Osteoblast (primary cell): Measurements from ENCODE around the gene PMPCA. TPM values are rescaled to one million over a fixed set of nuclear protein-coding genes. Genes with fewer than 3 reads are reported as not detected.

ENCODE experiments used
- DNase-seq: peaks from one replicate; pipeline ENCODE4 v3.0.0; 2011; ENCODE audit warnings: low spot score, mixed read lengths; ENCODE audit not compliant: insufficient read length; ENCODE audit errors: missing footprints
- H2AFZ ChIP-seq: 2 replicates; pipeline ENCODE4 v1.6.0; 2011; ENCODE audit warnings: mild to moderate bottlenecking, low read length
- H3K27ac ChIP-seq: 2 replicates; pipeline ENCODE4 v1.5.1; 2011; ENCODE audit warnings: mild to moderate bottlenecking, low read depth, low read length, moderate library complexity
- H3K27me3 ChIP-seq: 2 replicates; pipeline ENCODE4 v1.6.0; 2012; ENCODE audit warnings: mild to moderate bottlenecking, control low read depth, inconsistent platforms, low read length, moderate library complexity; ENCODE audit not compliant: insufficient read depth
- H3K36me3 ChIP-seq: 2 replicates; pipeline ENCODE4 v1.5.1; 2011; ENCODE audit warnings: mild to moderate bottlenecking, low read length, control low read depth, moderate library complexity; ENCODE audit not compliant: insufficient read depth
- H3K4me1 ChIP-seq: 2 replicates; pipeline ENCODE4 v1.5.1; 2011; ENCODE audit warnings: mild to moderate bottlenecking, low read length, control low read depth, moderate library complexity; ENCODE audit not compliant: insufficient read depth
- H3K4me2 ChIP-seq: 2 replicates; pipeline ENCODE4 v1.6.0; 2011; ENCODE audit warnings: mild to moderate bottlenecking, low read length; ENCODE audit not compliant: insufficient read depth
- H3K4me3 ChIP-seq: fragments of 200-600 bp; sonication (generic); 3 replicates; pipeline ENCODE4 v1.5.1; 2012; ENCODE audit warnings: mild to moderate bottlenecking, low read length, inconsistent platforms; ENCODE audit not compliant: insufficient read depth
- H3K79me2 ChIP-seq: 2 replicates; pipeline ENCODE4 v1.6.0; 2012; ENCODE audit warnings: mild to moderate bottlenecking, low read length, control low read depth, inconsistent platforms; ENCODE audit not compliant: insufficient read depth
- H3K9me3 ChIP-seq: 2 replicates; pipeline ENCODE4 v1.5.1; 2011; ENCODE audit warnings: low read depth, low read length, control low read depth
- H4K20me1 ChIP-seq: 2 replicates; pipeline ENCODE4 v1.6.0; 2012; ENCODE audit warnings: mild to moderate bottlenecking, low read length, control low read depth; ENCODE audit not compliant: insufficient read depth
- total RNA-seq: library from RNA; depleted of rRNA; stranded (reverse); fragments of >200 nt; gene quantifications from 2 replicates; pipeline ENCODE4 v1.2.3, GENCODE V29; 2012
- TF ChIP-seq, protein P1 (sequence below): IDR thresholded peaks from 2 replicates; pipeline ENCODE4 v1.5.1; 2011; ENCODE audit warnings: mild to moderate bottlenecking, low read depth, low read length, moderate library complexity; ENCODE audit errors: extremely low read depth

PMPCA gene
- total RNA-seq, 1 donor: 39.1 TPM

DNA sequence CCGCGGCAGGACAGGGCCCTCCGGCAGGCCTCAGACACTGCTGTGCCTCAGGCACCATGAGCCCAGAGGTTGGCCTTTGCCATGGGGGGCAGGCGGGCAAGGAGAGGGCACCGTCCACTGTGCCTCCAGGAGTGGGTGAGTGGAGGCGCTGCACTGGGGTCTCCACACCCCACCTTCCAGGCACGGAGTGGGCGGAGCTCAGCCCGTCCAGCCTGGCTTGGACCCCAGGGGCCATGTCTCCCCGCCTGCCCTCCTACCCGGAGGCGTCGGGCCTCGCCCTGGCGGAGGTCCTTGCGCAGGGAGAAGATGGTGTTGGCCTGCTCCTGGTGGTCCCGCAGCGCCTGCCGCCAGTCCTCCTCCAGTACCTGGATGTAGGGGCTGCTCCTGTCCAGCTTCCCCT lies 40.4 kb upstream of the PMPCA start:
- Histone ChIP-seq H4K20me1 (no peaks in the 10 kb centered on the region), H3K27me3 (no peaks in the 10 kb centered on the region), H2AFZ (no peak overlapping the region), H3K79me2 (peaks cover 3% of the 10 kb centered on the region), H3K4me2 (no peak overlapping the region), H3K4me1 (peaks cover 14% of the 10 kb centered on the region), H3K36me3 (peaks cover 3% of the 10 kb centered on the region), H3K9me3 (no peaks in the 10 kb centered on the region), H3K27ac (no peak overlapping the region), H3K4me3 (no peak overlapping the region)
- no peak for DNase-seq
- TF ChIP-seq, protein P1, sequence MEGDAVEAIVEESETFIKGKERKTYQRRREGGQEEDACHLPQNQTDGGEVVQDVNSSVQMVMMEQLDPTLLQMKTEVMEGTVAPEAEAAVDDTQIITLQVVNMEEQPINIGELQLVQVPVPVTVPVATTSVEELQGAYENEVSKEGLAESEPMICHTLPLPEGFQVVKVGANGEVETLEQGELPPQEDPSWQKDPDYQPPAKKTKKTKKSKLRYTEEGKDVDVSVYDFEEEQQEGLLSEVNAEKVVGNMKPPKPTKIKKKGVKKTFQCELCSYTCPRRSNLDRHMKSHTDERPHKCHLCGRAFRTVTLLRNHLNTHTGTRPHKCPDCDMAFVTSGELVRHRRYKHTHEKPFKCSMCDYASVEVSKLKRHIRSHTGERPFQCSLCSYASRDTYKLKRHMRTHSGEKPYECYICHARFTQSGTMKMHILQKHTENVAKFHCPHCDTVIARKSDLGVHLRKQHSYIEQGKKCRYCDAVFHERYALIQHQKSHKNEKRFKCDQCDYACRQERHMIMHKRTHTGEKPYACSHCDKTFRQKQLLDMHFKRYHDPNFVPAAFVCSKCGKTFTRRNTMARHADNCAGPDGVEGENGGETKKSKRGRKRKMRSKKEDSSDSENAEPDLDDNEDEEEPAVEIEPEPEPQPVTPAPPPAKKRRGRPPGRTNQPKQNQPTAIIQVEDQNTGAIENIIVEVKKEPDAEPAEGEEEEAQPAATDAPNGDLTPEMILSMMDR: no peak

- peak; percentile 98 for DNase-seq
- Histone ChIP-seq H3K9me3 (no peaks in the 10 kb centered on the region), H3K27ac (no peak overlapping the region)
Measured at GRCh38 chr9:136370687-136371532, 39.5 kb upstream of the PMPCA start.

DNA sequence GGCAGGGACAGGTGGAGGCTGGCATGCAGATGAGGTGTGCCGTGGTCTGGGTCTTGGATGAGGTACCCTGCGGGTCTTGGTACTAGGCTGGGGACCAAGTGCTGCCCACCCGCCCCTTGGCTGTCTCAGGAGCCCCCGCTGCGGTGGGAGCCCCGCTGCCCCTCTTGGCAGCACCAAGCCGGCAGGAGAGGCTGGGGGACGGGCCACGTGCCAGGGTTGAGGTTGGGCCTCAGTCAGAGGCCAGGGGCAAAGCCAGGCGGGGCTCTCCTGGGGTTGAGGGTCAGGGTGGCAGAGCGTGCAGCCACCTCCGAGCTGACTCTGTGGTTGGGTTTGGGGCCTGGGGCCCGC lies 39.0 kb upstream of the PMPCA start:
- Histone ChIP-seq H3K4me2 (no peak overlapping the region), H2AFZ (no peak overlapping the region)
- TF ChIP-seq, protein P1: no peak

More at GRCh38 chr9:136370687-136371532, 39.5 kb upstream of the PMPCA start:
- H3K27me3 ChIP-seq: no peaks in the 10 kb centered on the region
- H4K20me1 ChIP-seq: no peaks in the 10 kb centered on the region
- TF ChIP-seq, protein P1: no peak
- peaks cover 14% of the 10 kb centered on the region for H3K4me1 ChIP-seq
- no peak overlapping the region for H3K4me2 ChIP-seq
- H3K4me3 ChIP-seq: no peak overlapping the region
- H2AFZ ChIP-seq: no peak overlapping the region
- peaks cover 3% of the 10 kb centered on the region for H3K36me3 ChIP-seq
- H3K79me2 ChIP-seq: no peaks in the 10 kb centered on the region

GRCh38 chr9:136372006-136372405 lies 38.5 kb upstream of the PMPCA start:
- TF ChIP-seq, protein P1: no peak
- Histone ChIP-seq H3K4me3 (peak overlapping the region; percentile 56), H3K4me2 (peak overlapping the region; percentile 75), H3K27ac (no peak overlapping the region), H3K9me3 (no peaks in the 10 kb centered on the region), H3K36me3 (peaks cover 3% of the 10 kb centered on the region), H3K79me2 (no peaks in the 10 kb centered on the region), H4K20me1 (no peaks in the 10 kb centered on the region), H2AFZ (peak overlapping the region; percentile 77), H3K27me3 (no peaks in the 10 kb centered on the region), H3K4me1 (peaks cover 14% of the 10 kb centered on the region)
- no peak for DNase-seq

More for the DNA sequence above, 39.0 kb upstream of the PMPCA start:
- no peaks in the 10 kb centered on the region for H3K9me3 ChIP-seq
- H3K79me2 ChIP-seq: no peaks in the 10 kb centered on the region
- H3K27ac ChIP-seq: no peak overlapping the region
- no peaks in the 10 kb centered on the region for H3K27me3 ChIP-seq
- H3K4me3 ChIP-seq: no peak overlapping the region
- DNase-seq: no peak
- H3K4me1 ChIP-seq: peaks cover 14% of the 10 kb centered on the region
- no peaks in the 10 kb centered on the region for H4K20me1 ChIP-seq
- H3K36me3 ChIP-seq: peaks cover 3% of the 10 kb centered on the region
